Measurements from ENCODE around the gene ARHGAP32. TPM values are rescaled to one million over a fixed set of nuclear protein-coding genes. Genes with fewer than 3 reads are reported as not detected.

The ARHGAP32 gene
- total and polyA plus RNA-seq, 2 donors (not counting 1 experiment from before 2014, with no cell fraction given), result 4.0 to 9.6 TPM

- Histone ChIP-seq H3K4me1 (ENCODE audit: control insufficient read depth, extremely low read depth, insufficient read depth, low read length) (no peaks in the 10 kb centered on the region), H4K20me1 (ENCODE audit: control insufficient read depth, extremely low read depth, insufficient read depth, low read length) (no peaks in the 10 kb centered on the region), H3K27ac (ENCODE audit: insufficient read depth, low read length) (no peak overlapping the region), H3K9ac (ENCODE audit: insufficient read depth, low read length) (no peak overlapping the region), H3K27me3 (ENCODE audit: control insufficient read depth, insufficient read depth, low read length) (no peaks in the 10 kb centered on the region), H3K36me3 (ENCODE audit: control insufficient read depth, insufficient read depth, low read length) (no peaks in the 10 kb centered on the region), H3K79me2 (ENCODE audit: control insufficient read depth, insufficient read depth, low read length) (no peaks in the 10 kb centered on the region), H2AFZ (ENCODE audit: low read length) (no peak overlapping the region), H3K9me3 (ENCODE audit: control insufficient read depth, insufficient read depth, low read depth, low read length) (no peaks in the 10 kb centered on the region), H3K4me2 (ENCODE audit: extremely low read depth, insufficient read depth, low read length) (no peak overlapping the region), H3K4me3 (replicated peaks in 1 of 4; ENCODE audit: control extremely low read depth in 1 of 4, insufficient read depth in 1 of 4, low read depth in 3 of 4, low read length in 4 of 4) (no peak overlapping the region)
- no peak for TF ChIP-seq CTCF (conservative IDR thresholded peaks at IDR 0.05 in 1 of 2, IDR thresholded peaks at IDR 0.05 in 1 of 2; ENCODE audit: low read depth in 1 of 2, low read length in 2 of 2)
- no peak for TF ChIP-seq EZH2 (IDR thresholded peaks at IDR 0.05; ENCODE audit: low read length, missing control alignments)
- no peak for DNase-seq (ENCODE audit: low read depth in 2 of 2)
Measured at GRCh38 chr11:129021295-129021694, 170.8 kb downstream of the ARHGAP32 start.

- Histone ChIP-seq H3K4me1 (ENCODE audit: control insufficient read depth, extremely low read depth, insufficient read depth, low read length) (no peaks in the 10 kb centered on the region), H3K36me3 (ENCODE audit: control insufficient read depth, insufficient read depth, low read length) (no peaks in the 10 kb centered on the region), H3K27ac (ENCODE audit: insufficient read depth, low read length) (no peak overlapping the region), H2AFZ (ENCODE audit: low read length) (no peak overlapping the region), H3K9ac (ENCODE audit: insufficient read depth, low read length) (no peak overlapping the region), H3K79me2 (ENCODE audit: control insufficient read depth, insufficient read depth, low read length) (no peaks in the 10 kb centered on the region), H3K9me3 (ENCODE audit: control insufficient read depth, insufficient read depth, low read depth, low read length) (no peaks in the 10 kb centered on the region), H3K27me3 (ENCODE audit: control insufficient read depth, insufficient read depth, low read length) (no peaks in the 10 kb centered on the region), H3K4me3 (replicated peaks in 1 of 4; ENCODE audit: control extremely low read depth in 1 of 4, insufficient read depth in 1 of 4, low read depth in 3 of 4, low read length in 4 of 4) (no peak overlapping the region), H3K4me2 (ENCODE audit: extremely low read depth, insufficient read depth, low read length) (no peak overlapping the region), H4K20me1 (ENCODE audit: control insufficient read depth, extremely low read depth, insufficient read depth, low read length) (no peaks in the 10 kb centered on the region)
- TF ChIP-seq EZH2 (IDR thresholded peaks at IDR 0.05; ENCODE audit: low read length, missing control alignments) (no peak), CTCF (conservative IDR thresholded peaks at IDR 0.05 in 1 of 2, IDR thresholded peaks at IDR 0.05 in 1 of 2; ENCODE audit: low read depth in 1 of 2, low read length in 2 of 2) (no peak)
- no peak for DNase-seq (ENCODE audit: low read depth in 2 of 2)
Measured at GRCh38 chr11:129018991-129019390, 173.1 kb downstream of the ARHGAP32 start.

- Histone ChIP-seq H3K9ac (ENCODE audit: insufficient read depth, low read length) (no peak overlapping the region), H2AFZ (ENCODE audit: low read length) (no peak overlapping the region), H3K36me3 (ENCODE audit: control insufficient read depth, insufficient read depth, low read length) (no peaks in the 10 kb centered on the region), H3K79me2 (ENCODE audit: control insufficient read depth, insufficient read depth, low read length) (no peaks in the 10 kb centered on the region), H4K20me1 (ENCODE audit: control insufficient read depth, extremely low read depth, insufficient read depth, low read length) (no peaks in the 10 kb centered on the region), H3K9me3 (ENCODE audit: control insufficient read depth, insufficient read depth, low read depth, low read length) (no peaks in the 10 kb centered on the region), H3K4me3 (replicated peaks in 1 of 4; ENCODE audit: control extremely low read depth in 1 of 4, insufficient read depth in 1 of 4, low read depth in 3 of 4, low read length in 4 of 4) (no peak overlapping the region), H3K27me3 (ENCODE audit: control insufficient read depth, insufficient read depth, low read length) (no peaks in the 10 kb centered on the region), H3K4me1 (ENCODE audit: control insufficient read depth, extremely low read depth, insufficient read depth, low read length) (no peaks in the 10 kb centered on the region), H3K27ac (ENCODE audit: insufficient read depth, low read length) (no peak overlapping the region), H3K4me2 (ENCODE audit: extremely low read depth, insufficient read depth, low read length) (no peak overlapping the region)
- no peak for TF ChIP-seq EZH2 (IDR thresholded peaks at IDR 0.05; ENCODE audit: low read length, missing control alignments)
- TF ChIP-seq CTCF (conservative IDR thresholded peaks at IDR 0.05 in 1 of 2, IDR thresholded peaks at IDR 0.05 in 1 of 2; ENCODE audit: low read depth in 1 of 2, low read length in 2 of 2), result no peak
- no peak for DNase-seq (ENCODE audit: low read depth in 2 of 2)
Measured at GRCh38 chr11:129018126-129018525, 174.0 kb downstream of the ARHGAP32 start.

All from fibroblast of lung (primary cell).